ENCODE data around the gene KCNJ4. TPM values are rescaled to one million over a fixed set of nuclear protein-coding genes. Genes with fewer than 3 reads are reported as not detected.

KCNJ4 gene
- total RNA-seq, 2 experiments from 2014 or later: not detected

- ChIA-PET CTCF (no interaction called here), POLR2A (no interaction called here)
- Mint-ChIP-seq H3K36me3 (ENCODE audit: low read depth) (no peaks in the 10 kb centered on the region), H3K4me1 (ENCODE audit: low read depth) (no peaks in the 10 kb centered on the region), H3K4me3 (no peak overlapping the region), H3K27me3 (ENCODE audit: low read depth) (no peaks in the 10 kb centered on the region), H3K27ac (no peak overlapping the region), H3K9me3 (ENCODE audit: insufficient read depth) (no peaks in the 10 kb centered on the region)
- ATAC-seq (no peak), DNase-seq (no peak)
Observed at GRCh38 chr22:38423512-38424503, 31.2 kb downstream of the KCNJ4 start.

GRCh38 chr22:38422611-38423511, 32.1 kb downstream of the KCNJ4 start:
- H3K9me3 Mint-ChIP-seq (ENCODE audit: insufficient read depth): no peaks in the 10 kb centered on the region
- H3K27me3 Mint-ChIP-seq (ENCODE audit: low read depth): no peaks in the 10 kb centered on the region
- H3K27ac Mint-ChIP-seq: no peak overlapping the region
- DNase-seq (no peak), ATAC-seq (no peak)
- H3K36me3 Mint-ChIP-seq (ENCODE audit: low read depth): no peaks in the 10 kb centered on the region
- ChIA-PET POLR2A (interaction anchor here (0.6 kb wide), 1 partner anchor 24 kb away, joined by 5 read pairs; no protein-coding TSS in a partner anchor), CTCF (no interaction called here)
- H3K4me3 Mint-ChIP-seq: no peak overlapping the region
- H3K4me1 Mint-ChIP-seq (ENCODE audit: low read depth): no peaks in the 10 kb centered on the region

DNA sequence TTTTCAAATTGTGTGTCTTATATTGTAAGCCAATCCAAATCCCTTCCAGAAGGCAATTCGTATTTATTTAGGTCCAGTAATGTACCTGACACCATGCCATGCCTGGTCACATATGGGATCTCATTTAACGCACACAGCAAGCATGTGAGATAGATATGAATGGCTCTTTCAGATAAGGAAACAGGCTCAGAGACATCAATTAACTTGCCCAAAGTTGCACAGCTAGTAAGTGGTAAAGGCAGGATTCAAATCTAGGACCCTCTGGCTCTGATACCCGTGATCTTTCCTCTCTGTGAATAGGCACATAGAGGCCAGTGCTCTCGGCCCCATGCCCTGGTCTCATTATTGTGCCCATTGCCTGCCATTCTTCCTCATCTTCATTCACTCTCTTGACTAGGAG, 34.3 kb downstream of the KCNJ4 start:
- Mint-ChIP-seq H3K4me1 (ENCODE audit: low read depth) (no peaks in the 10 kb centered on the region), H3K27me3 (ENCODE audit: low read depth) (no peaks in the 10 kb centered on the region), H3K9me3 (ENCODE audit: insufficient read depth) (no peaks in the 10 kb centered on the region), H3K4me3 (no peak overlapping the region), H3K27ac (no peak overlapping the region), H3K36me3 (ENCODE audit: low read depth) (no peaks in the 10 kb centered on the region)
- ATAC-seq (no peak), DNase-seq (no peak)
- ChIA-PET CTCF (interaction anchor here (0.7 kb wide), 1 partner anchor 151 kb away, joined by 3 read pairs; no protein-coding TSS in a partner anchor), POLR2A (no interaction called here)

- no peaks in the 10 kb centered on the region for H3K9me3 Mint-ChIP-seq (ENCODE audit: insufficient read depth)
- H3K27me3 Mint-ChIP-seq (ENCODE audit: low read depth): no peaks in the 10 kb centered on the region
- no peaks in the 10 kb centered on the region for H3K36me3 Mint-ChIP-seq (ENCODE audit: low read depth)
- DNase-seq (no peak), ATAC-seq (no peak)
- H3K4me3 Mint-ChIP-seq: no peak overlapping the region
- ChIA-PET POLR2A (no interaction called here), CTCF (interaction anchor here (0.7 kb wide), 1 partner anchor 152 kb away, joined by 3 read pairs; no protein-coding TSS in a partner anchor)
- no peak overlapping the region for H3K27ac Mint-ChIP-seq
- H3K4me1 Mint-ChIP-seq (ENCODE audit: low read depth): no peaks in the 10 kb centered on the region
Observed at GRCh38 chr22:38419858-38420160, 35.2 kb downstream of the KCNJ4 start.

GRCh38 chr22:38419121-38419857, 35.7 kb downstream of the KCNJ4 start:
- ChIA-PET CTCF (no interaction called here), POLR2A (no interaction called here)
- ATAC-seq (no peak), DNase-seq (no peak)
- H3K36me3 Mint-ChIP-seq (ENCODE audit: low read depth): no peaks in the 10 kb centered on the region
- H3K4me3 Mint-ChIP-seq: no peak overlapping the region
- no peaks in the 10 kb centered on the region for H3K4me1 Mint-ChIP-seq (ENCODE audit: low read depth)
- H3K9me3 Mint-ChIP-seq (ENCODE audit: insufficient read depth): no peaks in the 10 kb centered on the region
- H3K27ac Mint-ChIP-seq: no peak overlapping the region
- H3K27me3 Mint-ChIP-seq (ENCODE audit: low read depth): no peaks in the 10 kb centered on the region

DNA sequence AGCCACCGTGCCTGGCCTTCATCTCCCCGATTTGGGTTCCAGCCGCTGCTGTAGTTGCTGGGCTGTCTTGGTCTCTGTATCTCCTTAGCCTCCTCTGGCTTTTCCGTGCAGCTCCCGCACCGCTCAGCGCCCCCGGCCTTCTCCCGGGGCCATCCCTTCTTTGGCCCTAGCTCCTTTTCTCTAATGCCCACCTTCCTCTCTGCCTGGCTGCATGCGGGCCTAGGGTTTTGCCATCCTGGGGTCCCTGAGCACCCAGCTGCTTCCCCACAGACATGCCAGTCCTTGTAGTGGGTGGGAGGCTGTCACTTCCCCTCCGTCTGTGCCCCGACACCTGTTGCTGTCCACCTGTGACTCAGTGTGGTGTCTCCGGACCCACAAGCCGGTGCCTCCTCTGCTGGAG, 36.4 kb downstream of the KCNJ4 start:
- H3K27ac Mint-ChIP-seq: no peak overlapping the region
- POLR2A ChIA-PET: no interaction called here
- H3K9me3 Mint-ChIP-seq (ENCODE audit: insufficient read depth): no peaks in the 10 kb centered on the region
- H3K4me1 Mint-ChIP-seq (ENCODE audit: low read depth): no peaks in the 10 kb centered on the region
- CTCF ChIA-PET: no interaction called here
- H3K27me3 Mint-ChIP-seq (ENCODE audit: low read depth): no peaks in the 10 kb centered on the region
- ATAC-seq (no peak), DNase-seq (no peak)
- no peak overlapping the region for H3K4me3 Mint-ChIP-seq
- no peaks in the 10 kb centered on the region for H3K36me3 Mint-ChIP-seq (ENCODE audit: low read depth)

- no peak for DNase-seq
- ChIA-PET CTCF (no interaction called here), POLR2A (no interaction called here)
- no peaks in the 10 kb centered on the region for H3K27me3 Mint-ChIP-seq (ENCODE audit: low read depth)
- no peaks in the 10 kb centered on the region for H3K4me1 Mint-ChIP-seq (ENCODE audit: low read depth)
- ATAC-seq: no peak
- H3K27ac Mint-ChIP-seq: no peak overlapping the region
- no peaks in the 10 kb centered on the region for H3K36me3 Mint-ChIP-seq (ENCODE audit: low read depth)
- H3K9me3 Mint-ChIP-seq (ENCODE audit: insufficient read depth): no peaks in the 10 kb centered on the region
- no peak overlapping the region for H3K4me3 Mint-ChIP-seq
Observed at GRCh38 chr22:38417252-38418060, 37.5 kb downstream of the KCNJ4 start.

GRCh38 chr22:38416621-38417251, 38.3 kb downstream of the KCNJ4 start:
- no peaks in the 10 kb centered on the region for H3K9me3 Mint-ChIP-seq (ENCODE audit: insufficient read depth)
- no peak overlapping the region for H3K27ac Mint-ChIP-seq
- ChIA-PET POLR2A (interaction anchor here (0.6 kb wide), 1 partner anchor 81 kb away, joined by 5 read pairs; no protein-coding TSS in a partner anchor), CTCF (interaction anchor here (0.6 kb wide), 1 partner anchor 47 kb away, joined by 3 read pairs; no protein-coding TSS in a partner anchor)
- no peaks in the 10 kb centered on the region for H3K36me3 Mint-ChIP-seq (ENCODE audit: low read depth)
- no peak overlapping the region for H3K4me3 Mint-ChIP-seq
- no peaks in the 10 kb centered on the region for H3K27me3 Mint-ChIP-seq (ENCODE audit: low read depth)
- DNase-seq (no peak), ATAC-seq (no peak)
- H3K4me1 Mint-ChIP-seq (ENCODE audit: low read depth): no peaks in the 10 kb centered on the region

- DNase-seq: no peak
- H3K4me3 Mint-ChIP-seq: no peak overlapping the region
- no peaks in the 10 kb centered on the region for H3K36me3 Mint-ChIP-seq (ENCODE audit: low read depth)
- H3K4me1 Mint-ChIP-seq (ENCODE audit: low read depth): no peaks in the 10 kb centered on the region
- ChIA-PET CTCF (interaction anchor here (0.6 kb wide), 1 partner anchor 48 kb away, joined by 3 read pairs; no protein-coding TSS in a partner anchor), POLR2A (no interaction called here)
- no peaks in the 10 kb centered on the region for H3K9me3 Mint-ChIP-seq (ENCODE audit: insufficient read depth)
- no peaks in the 10 kb centered on the region for H3K27me3 Mint-ChIP-seq (ENCODE audit: low read depth)
- ATAC-seq: no peak
- H3K27ac Mint-ChIP-seq: no peak overlapping the region
Observed at GRCh38 chr22:38415561-38416321, 39.3 kb downstream of the KCNJ4 start.

- POLR2A ChIA-PET: no interaction called here
- no peak for ATAC-seq
- H3K4me3 Mint-ChIP-seq: no peak overlapping the region
- H3K9me3 Mint-ChIP-seq (ENCODE audit: insufficient read depth): no peaks in the 10 kb centered on the region
- no peak for DNase-seq
- no peaks in the 10 kb centered on the region for H3K4me1 Mint-ChIP-seq (ENCODE audit: low read depth)
- CTCF ChIA-PET: interaction anchor here (0.7 kb wide), 1 partner anchor 97 kb away, joined by 3 read pairs; no protein-coding TSS in a partner anchor
- H3K27me3 Mint-ChIP-seq (ENCODE audit: low read depth): no peaks in the 10 kb centered on the region
- H3K36me3 Mint-ChIP-seq (ENCODE audit: low read depth): no peaks in the 10 kb centered on the region
- H3K27ac Mint-ChIP-seq: no peak overlapping the region
Observed at GRCh38 chr22:38415046-38415445, 40.0 kb downstream of the KCNJ4 start.
